Prostate gland (tissue), 2 donors: Measurements from ENCODE around the gene TRRAP.

ENCODE experiments used
- POLR2A ChIP-seq: fragments of 450-650 bp; IDR thresholded peaks from one replicate; pipeline ENCODE4 v1.6.1; 2016; ENCODE audit warnings: antibody characterized with exemption, mild to moderate bottlenecking
- POLR2AphosphoS5 ChIP-seq: sonication (generic); formaldehyde crosslinking; IDR thresholded peaks from one replicate; pipeline ENCODE4 v1.6.1; 2017; ENCODE audit warnings: antibody characterized with exemption
- TF ChIP-seq, protein P1 (sequence below), 4 experiments: fragments of 200-600 bp in 2 of 4; fragments of 450-650 bp in 2 of 4; sonication (generic) in 2 of 4; IDR thresholded peaks; 1 replicate in 3 of 4; 2 replicates in 1 of 4; pipeline ENCODE4 v1.5.1; 2016 to 2019; ENCODE audit warnings: antibody characterized with exemption in 4 of 4, mild to moderate bottlenecking in 2 of 4, moderate library complexity in 2 of 4

DNA sequence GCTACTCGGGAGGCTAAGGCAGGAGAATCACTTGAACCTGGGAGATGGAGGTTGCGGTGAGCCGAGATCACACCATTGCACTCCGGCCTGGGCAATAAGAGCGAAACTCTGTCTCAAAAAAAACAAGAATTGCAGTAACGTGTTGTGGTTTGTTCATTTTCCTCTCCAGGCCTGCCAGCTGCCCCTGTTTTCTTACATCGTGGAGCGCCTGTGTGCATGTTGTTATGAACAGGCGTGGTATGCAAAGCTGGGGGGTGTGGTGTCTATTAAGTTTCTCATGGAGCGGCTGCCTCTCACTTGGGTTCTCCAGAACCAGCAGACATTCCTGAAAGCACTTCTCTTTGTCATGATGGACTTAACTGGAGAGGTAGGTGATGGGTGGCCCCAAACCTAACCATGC is 52.1 kb downstream of the TRRAP start:
- TF ChIP-seq, protein P1, sequence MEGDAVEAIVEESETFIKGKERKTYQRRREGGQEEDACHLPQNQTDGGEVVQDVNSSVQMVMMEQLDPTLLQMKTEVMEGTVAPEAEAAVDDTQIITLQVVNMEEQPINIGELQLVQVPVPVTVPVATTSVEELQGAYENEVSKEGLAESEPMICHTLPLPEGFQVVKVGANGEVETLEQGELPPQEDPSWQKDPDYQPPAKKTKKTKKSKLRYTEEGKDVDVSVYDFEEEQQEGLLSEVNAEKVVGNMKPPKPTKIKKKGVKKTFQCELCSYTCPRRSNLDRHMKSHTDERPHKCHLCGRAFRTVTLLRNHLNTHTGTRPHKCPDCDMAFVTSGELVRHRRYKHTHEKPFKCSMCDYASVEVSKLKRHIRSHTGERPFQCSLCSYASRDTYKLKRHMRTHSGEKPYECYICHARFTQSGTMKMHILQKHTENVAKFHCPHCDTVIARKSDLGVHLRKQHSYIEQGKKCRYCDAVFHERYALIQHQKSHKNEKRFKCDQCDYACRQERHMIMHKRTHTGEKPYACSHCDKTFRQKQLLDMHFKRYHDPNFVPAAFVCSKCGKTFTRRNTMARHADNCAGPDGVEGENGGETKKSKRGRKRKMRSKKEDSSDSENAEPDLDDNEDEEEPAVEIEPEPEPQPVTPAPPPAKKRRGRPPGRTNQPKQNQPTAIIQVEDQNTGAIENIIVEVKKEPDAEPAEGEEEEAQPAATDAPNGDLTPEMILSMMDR (IDR thresholded peaks at IDR 0.05), result no peak
- TF ChIP-seq POLR2AphosphoS5, result no peak
- TF ChIP-seq POLR2A, result no peak
